NCI-H748 treated with DMSO at 0.1 percent for 48 hours (cell line): Measurements from ENCODE around the gene LRP1-AS.
A peak's percentile ranks its signal among the peaks of the same experiment; 100 is the strongest.

Source experiments
- DNase-seq: peaks from one replicate; lab custom pipeline; 2025; lab: John Stamatoyannopoulos, UW

Gene LRP1-AS

GRCh38 chr12:57146961-57147944, at the start of gene LRP1-AS:
Gene LRP1-AS (minus strand): TSS chr12:57147619.
- DNase-seq: no peak

- DNase-seq: no peak
Measured at GRCh38 chr12:57196956-57197355, 49.5 kb upstream of the LRP1-AS start.

GRCh38 chr12:57196439-57196838, 49.0 kb upstream of the LRP1-AS start:
- DNase-seq: no peak

- no peak for DNase-seq
Measured at GRCh38 chr12:57195611-57196371, 48.4 kb upstream of the LRP1-AS start.

GRCh38 chr12:57195186-57195585, 47.8 kb upstream of the LRP1-AS start:
- no peak for DNase-seq

- no peak for DNase-seq
Measured at GRCh38 chr12:57194253-57194652, 46.8 kb upstream of the LRP1-AS start.

GRCh38 chr12:57193706-57194245, 46.4 kb upstream of the LRP1-AS start:
- no peak for DNase-seq

- DNase-seq: no peak
Measured at GRCh38 chr12:57192920-57193319, 45.5 kb upstream of the LRP1-AS start.

GRCh38 chr12:57191410-57191809, 44.0 kb upstream of the LRP1-AS start:
- DNase-seq: no peak

- DNase-seq: no peak
Measured at GRCh38 chr12:57190821-57191220, 43.4 kb upstream of the LRP1-AS start.

GRCh38 chr12:57190037-57190436, 42.6 kb upstream of the LRP1-AS start:
- no peak for DNase-seq

- no peak for DNase-seq
Measured at GRCh38 chr12:57188090-57188425, 40.6 kb upstream of the LRP1-AS start.

- no peak for DNase-seq
Measured at GRCh38 chr12:57187222-57188089, 40.0 kb upstream of the LRP1-AS start.

GRCh38 chr12:57185906-57186508, 38.6 kb upstream of the LRP1-AS start:
- no peak for DNase-seq

- DNase-seq: no peak
Measured at GRCh38 chr12:57185403-57185802, 38.0 kb upstream of the LRP1-AS start.

GRCh38 chr12:57183939-57184725, 36.7 kb upstream of the LRP1-AS start:
- DNase-seq: no peak

GRCh38 chr12:57182918-57183575, 35.6 kb upstream of the LRP1-AS start:
- peak; percentile 57 for DNase-seq

GRCh38 chr12:57181561-57182155, 34.2 kb upstream of the LRP1-AS start:
- no peak for DNase-seq

GRCh38 chr12:57181072-57181471, 33.7 kb upstream of the LRP1-AS start:
- no peak for DNase-seq
